ES-I3 (cell line): ENCODE data around the gene COL3A1.

Experiments
- H3K36me3 ChIP-seq: 2 replicates; pipeline ENCODE4 v1.6.1; 2013; ENCODE audit warnings: mild to moderate bottlenecking, low read length, control low read depth, moderate library complexity; ENCODE audit not compliant: insufficient read depth
- H3K4me1 ChIP-seq: 2 replicates; pipeline ENCODE4 v1.6.1; 2013; ENCODE audit warnings: mild to moderate bottlenecking, control low read depth, low read length; ENCODE audit not compliant: insufficient read depth
- H3K9ac ChIP-seq: 2 replicates; pipeline ENCODE4 v1.6.1; 2013; ENCODE audit warnings: low read depth, mild to moderate bottlenecking, low read length, moderate library complexity
- H3K9me3 ChIP-seq: 2 replicates; pipeline ENCODE4 v1.6.1; 2013; ENCODE audit warnings: mild to moderate bottlenecking, low read length, moderate library complexity; ENCODE audit not compliant: control insufficient read depth, insufficient read depth

Gene COL3A1

DNA sequence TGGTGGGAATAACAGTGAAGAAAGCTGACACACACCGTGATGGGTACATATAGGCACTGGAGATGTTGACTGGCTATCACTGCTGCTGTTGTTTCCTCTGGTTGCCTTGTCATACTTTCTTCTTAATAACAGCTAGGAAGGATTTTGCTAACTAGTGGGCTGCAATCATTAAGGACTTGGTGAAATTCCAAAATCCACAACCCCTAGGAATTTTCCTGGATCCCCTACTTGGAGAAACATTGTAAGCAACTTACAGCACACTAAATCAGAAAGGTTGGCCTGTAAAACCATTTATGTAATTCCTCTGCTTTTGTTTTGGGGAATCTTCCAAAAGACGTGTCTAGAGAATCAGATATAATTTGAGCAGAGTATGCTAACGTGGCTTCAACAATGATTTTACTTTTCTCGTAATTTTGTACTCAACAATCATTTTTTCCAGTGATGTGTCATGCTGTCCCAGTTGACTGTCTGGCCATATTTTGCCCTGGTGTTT is 8.0 kb upstream of the COL3A1 start:
- H3K36me3 ChIP-seq: no peaks in the 10 kb centered on the region
- no peaks in the 10 kb centered on the region for H3K4me1 ChIP-seq
- H3K9ac ChIP-seq: no peak overlapping the region
- H3K9me3 ChIP-seq: no peaks in the 10 kb centered on the region

- Histone ChIP-seq H3K36me3 (no peaks in the 10 kb centered on the region), H3K9ac (no peak overlapping the region), H3K9me3 (no peaks in the 10 kb centered on the region), H3K4me1 (no peaks in the 10 kb centered on the region)
Measured at GRCh38 chr2:188966728-188967440, 7.3 kb upstream of the COL3A1 start.

- Histone ChIP-seq H3K4me1 (no peaks in the 10 kb centered on the region), H3K9me3 (no peaks in the 10 kb centered on the region), H3K36me3 (no peaks in the 10 kb centered on the region), H3K9ac (no peak overlapping the region)
Measured at GRCh38 chr2:188969236-188969635, 4.9 kb upstream of the COL3A1 start.

- H3K36me3 ChIP-seq: no peaks in the 10 kb centered on the region
- no peaks in the 10 kb centered on the region for H3K9me3 ChIP-seq
- H3K9ac ChIP-seq: no peak overlapping the region
- no peaks in the 10 kb centered on the region for H3K4me1 ChIP-seq
Measured at GRCh38 chr2:188969651-188970050, 4.5 kb upstream of the COL3A1 start.

GRCh38 chr2:188970211-188970610 is 4.0 kb upstream of the COL3A1 start:
- no peak overlapping the region for H3K9ac ChIP-seq

DNA sequence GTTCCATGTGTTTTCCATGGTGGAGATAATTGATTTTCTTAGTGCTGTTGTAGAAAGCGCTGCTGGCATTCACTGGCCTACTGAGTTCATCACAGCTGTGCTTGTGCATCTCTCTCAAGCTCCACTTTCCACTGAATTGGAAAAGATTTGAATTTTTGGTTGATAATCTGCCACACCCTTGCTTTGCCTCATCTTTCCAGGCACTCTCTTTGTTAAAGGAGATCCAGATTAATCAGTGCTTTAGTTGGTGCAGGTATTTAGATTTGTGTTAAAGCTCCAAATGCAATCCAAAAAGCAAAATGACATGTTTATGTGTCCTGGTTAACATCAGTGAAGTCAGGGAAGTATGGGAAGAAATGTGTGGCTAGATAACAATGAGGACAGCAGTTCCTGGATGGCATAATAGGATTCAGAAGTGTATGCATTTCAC is 2.7 kb upstream of the COL3A1 start:
- Histone ChIP-seq H3K36me3 (no peaks in the 10 kb centered on the region), H3K9ac (no peak overlapping the region), H3K4me1 (no peaks in the 10 kb centered on the region), H3K9me3 (no peaks in the 10 kb centered on the region)

More at GRCh38 chr2:188970211-188970610, 4.0 kb upstream of the COL3A1 start:
- Histone ChIP-seq H3K36me3 (no peaks in the 10 kb centered on the region), H3K9me3 (no peaks in the 10 kb centered on the region), H3K4me1 (no peaks in the 10 kb centered on the region)

DNA sequence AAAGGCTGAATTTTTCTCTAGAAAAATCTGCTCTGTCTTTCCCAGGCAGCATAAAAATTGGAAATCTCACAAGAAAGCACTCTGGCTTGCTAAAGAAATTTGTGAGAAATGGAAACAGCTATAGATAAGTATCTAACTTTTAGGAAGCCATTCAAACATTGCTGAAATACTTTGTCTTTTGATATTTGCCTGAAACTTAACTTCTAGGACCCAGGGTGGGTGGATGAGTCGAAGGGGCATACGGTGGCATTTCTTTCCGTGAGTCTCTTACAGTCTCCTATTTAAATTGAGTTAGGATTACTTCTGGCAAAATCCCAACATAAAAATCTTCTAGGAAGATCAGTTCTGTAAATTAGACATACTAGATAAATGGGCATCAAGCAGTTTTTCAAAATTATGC is 532 bp upstream of the COL3A1 start:
- Histone ChIP-seq H3K4me1 (no peaks in the 10 kb centered on the region), H3K9ac (no peak overlapping the region), H3K9me3 (no peaks in the 10 kb centered on the region), H3K36me3 (no peaks in the 10 kb centered on the region)

GRCh38 chr2:188975497-188976102 is 1.4 kb downstream of the COL3A1 start:
- Histone ChIP-seq H3K9ac (no peak overlapping the region), H3K4me1 (no peaks in the 10 kb centered on the region), H3K36me3 (no peaks in the 10 kb centered on the region), H3K9me3 (no peaks in the 10 kb centered on the region)

- Histone ChIP-seq H3K9me3 (no peaks in the 10 kb centered on the region), H3K4me1 (no peaks in the 10 kb centered on the region), H3K9ac (no peak overlapping the region), H3K36me3 (no peaks in the 10 kb centered on the region)
Measured at GRCh38 chr2:188976545-188977268, 2.5 kb downstream of the COL3A1 start.

- Histone ChIP-seq H3K36me3 (no peaks in the 10 kb centered on the region), H3K4me1 (no peaks in the 10 kb centered on the region), H3K9me3 (no peaks in the 10 kb centered on the region), H3K9ac (no peak overlapping the region)
Measured at GRCh38 chr2:188977317-188977716, 3.1 kb downstream of the COL3A1 start.

DNA sequence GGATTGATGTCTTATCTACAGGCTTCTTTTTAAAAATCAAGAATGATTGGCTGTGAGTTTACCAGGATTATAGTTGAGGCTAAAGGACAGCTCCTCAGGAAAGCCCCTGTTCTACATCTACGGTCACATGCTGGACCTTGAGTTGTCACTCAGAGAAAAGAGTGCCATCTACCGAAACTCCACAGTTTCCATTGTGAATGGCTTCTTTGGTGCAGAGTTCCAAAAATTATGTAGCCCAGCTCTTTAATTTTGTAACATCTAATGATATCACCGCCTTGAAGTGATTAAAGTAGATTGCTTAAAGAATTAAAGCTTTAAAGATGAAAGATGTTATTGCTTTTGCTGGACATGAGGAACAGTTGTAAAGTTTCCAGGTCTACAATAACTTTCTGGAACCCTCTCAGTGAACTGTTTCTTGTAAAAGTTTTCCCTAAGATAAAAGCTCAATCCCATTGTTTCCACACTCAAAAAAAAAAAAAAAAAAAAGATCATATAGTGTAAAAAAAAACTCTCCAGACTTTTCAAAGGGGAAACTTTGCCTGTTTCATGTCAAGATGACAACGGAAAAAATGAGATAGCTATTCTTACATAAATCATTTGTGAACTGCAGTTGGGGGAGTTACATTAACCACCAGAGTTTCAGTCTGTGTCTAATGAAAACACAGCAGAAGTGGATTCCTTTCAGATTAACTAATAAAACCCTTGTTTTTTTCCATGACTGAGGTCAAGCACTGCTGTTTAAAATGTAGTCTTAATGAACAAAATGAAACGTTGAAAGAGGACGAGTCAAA is 4.3 kb downstream of the COL3A1 start:
- no peaks in the 10 kb centered on the region for H3K36me3 ChIP-seq
- H3K4me1 ChIP-seq: no peaks in the 10 kb centered on the region
- no peaks in the 10 kb centered on the region for H3K9me3 ChIP-seq
- no peak overlapping the region for H3K9ac ChIP-seq

DNA sequence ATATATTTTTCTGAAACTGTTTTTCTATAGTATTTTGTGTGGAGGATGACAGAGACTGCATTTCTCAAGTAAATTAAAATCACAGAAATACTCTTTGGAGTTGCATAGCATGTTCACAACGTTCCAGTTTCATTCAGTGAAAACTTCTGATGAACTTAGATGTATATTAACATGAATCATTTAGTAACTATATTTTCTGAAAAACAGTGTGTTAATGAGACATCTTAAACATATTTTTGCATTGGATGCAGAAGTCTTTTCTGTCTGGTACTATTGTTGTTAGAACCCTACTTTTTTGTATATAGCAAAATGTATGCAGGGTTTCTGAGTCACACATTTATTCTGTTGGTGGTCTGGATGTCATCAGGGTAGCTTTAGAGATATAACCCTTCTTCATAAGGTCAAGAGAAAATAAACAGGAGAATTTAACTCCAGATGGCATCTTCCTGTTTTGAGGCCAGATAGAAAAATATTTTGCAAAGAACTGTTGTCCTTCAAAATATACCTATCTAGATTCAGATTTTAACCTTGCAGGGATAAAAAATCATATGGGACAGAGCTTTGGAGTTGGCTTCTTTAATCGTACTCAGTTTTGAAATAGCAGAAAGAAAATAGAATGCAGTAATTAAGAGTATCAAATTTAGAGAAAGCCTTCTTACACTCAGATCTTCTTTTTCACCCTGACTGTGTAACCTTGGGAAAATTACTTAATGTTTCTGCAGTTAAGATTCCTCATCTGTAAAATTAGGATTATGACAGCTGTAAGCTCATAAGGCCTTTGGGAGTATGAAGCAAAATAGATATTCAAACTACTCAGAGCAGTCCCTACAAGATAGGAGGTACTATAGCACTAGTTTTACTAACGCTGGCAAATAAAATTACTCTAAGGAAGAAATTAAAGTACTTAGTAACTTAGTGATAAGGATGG is 5.3 kb downstream of the COL3A1 start:
- Histone ChIP-seq H3K9ac (no peak overlapping the region), H3K36me3 (no peaks in the 10 kb centered on the region), H3K4me1 (no peaks in the 10 kb centered on the region), H3K9me3 (no peaks in the 10 kb centered on the region)

DNA sequence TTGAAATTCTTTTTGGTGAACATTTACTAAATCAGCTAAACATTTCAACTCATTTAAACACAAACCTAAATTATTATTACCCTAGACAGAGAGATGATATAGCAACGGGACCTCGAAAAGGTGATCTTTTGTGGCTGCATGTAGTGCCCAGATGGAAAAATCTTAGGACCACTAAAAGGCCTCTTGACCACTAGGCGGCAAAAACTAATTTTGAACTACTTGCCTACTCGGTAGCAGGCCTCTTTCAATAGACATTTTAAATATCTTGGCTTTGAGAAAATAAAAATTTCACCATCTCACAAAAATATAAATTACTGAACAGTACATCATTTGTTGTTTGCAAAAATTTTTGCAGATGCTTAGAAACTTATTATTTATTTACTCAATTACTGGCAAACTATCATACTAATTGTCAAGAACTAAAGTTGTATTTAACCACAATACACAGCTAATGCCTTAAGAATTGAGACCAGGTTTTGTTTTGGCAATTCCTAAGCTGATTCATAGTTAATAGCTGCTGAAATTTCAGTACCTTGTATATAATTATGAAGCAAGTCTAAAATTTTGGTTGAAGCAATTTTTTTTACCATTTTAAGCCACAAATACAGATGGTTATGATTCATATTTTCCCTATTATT is 9.4 kb downstream of the COL3A1 start:
- H3K4me1 ChIP-seq: no peaks in the 10 kb centered on the region
- H3K36me3 ChIP-seq: no peaks in the 10 kb centered on the region
- no peak overlapping the region for H3K9ac ChIP-seq
- H3K9me3 ChIP-seq: no peaks in the 10 kb centered on the region
